GM21717 (cell line): ENCODE results near the gene EMP1.

ENCODE experiments used
- ATAC-seq: cut with Tn5 transposase; IDR thresholded peaks from one replicate; pipeline ENCODE4 v1.9.1; 2021; ENCODE audit warnings: mild to moderate bottlenecking, moderate library complexity; ENCODE audit not compliant: unreplicated experiment

The EMP1 gene

GRCh38 chr12:13195250-13195649 lies 1.3 kb upstream of the EMP1 start:
- ATAC-seq, result no peak

DNA sequence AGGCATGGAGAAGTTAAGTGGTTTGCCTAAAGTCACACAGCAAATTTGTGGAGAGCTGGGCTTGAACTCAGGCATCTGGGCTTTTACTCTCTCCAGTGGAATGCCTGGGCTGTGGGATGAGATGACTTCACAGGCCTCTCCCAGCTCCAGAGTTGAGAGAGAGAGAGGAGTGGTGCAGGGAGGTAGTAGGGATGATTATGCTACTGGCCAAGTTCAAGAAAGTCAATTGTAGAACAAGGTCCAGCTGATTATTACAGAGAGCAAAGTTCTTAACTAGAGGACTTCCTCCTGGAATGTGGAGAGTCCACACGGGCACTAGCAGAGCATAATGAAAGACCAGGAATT lies 769 bp upstream of the EMP1 start:
- no peak for ATAC-seq

- no peak for ATAC-seq
These were observed 506 bp downstream of the EMP1 start for GRCh38 chr12:13197032-13197431.

DNA sequence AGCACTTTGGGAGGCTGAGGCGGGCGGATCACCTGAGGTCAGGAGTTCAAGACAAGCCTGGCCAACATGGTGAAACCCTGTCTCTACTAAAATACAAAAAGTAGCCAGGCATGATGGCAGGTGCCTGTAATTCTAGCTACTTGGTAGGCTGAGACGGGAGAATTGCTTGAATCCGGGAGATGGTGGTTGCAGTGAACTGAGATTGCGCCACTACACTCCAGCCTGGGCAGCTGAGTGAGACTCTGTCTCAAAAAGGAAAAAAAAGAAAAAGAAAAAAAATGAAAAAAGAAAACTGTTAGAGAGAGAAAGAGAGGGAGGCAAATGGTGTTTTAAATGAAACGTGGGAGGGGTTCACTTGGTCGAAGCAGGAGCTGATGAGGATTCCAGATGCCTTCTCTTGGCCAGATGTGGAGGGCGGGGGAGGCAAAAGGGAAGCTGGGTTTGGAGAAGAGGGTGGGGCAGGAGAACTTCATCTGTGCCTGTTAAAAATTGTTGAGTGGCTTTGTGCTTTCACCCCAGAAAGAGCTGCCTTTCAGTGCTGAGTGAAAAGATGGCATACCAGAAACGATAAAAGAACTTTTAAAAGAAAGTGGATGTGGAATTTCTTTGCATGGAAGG lies 1.1 kb downstream of the EMP1 start:
- no peak for ATAC-seq

DNA sequence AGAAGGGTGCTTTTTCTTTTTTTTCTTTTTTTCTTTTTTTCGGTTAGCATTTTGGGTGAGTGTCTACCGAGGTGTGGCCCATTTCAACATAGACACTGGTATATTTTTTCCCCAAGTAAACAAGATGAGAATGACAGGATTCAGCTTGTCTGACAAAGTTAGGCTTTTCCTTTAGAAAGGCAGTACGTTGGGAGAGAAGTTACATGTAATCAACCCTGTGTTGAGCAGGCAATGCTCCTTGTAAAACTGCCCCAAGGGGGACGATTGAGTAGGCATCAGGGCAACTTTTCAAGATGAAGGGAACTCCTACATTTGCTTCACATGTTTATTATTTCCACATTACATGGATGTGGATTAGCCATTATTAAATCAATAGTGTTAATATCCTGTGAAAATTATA lies 1.7 kb downstream of the EMP1 start:
- ATAC-seq, result no peak

- no peak for ATAC-seq
These were observed 2.4 kb downstream of the EMP1 start for GRCh38 chr12:13198876-13199275.

DNA sequence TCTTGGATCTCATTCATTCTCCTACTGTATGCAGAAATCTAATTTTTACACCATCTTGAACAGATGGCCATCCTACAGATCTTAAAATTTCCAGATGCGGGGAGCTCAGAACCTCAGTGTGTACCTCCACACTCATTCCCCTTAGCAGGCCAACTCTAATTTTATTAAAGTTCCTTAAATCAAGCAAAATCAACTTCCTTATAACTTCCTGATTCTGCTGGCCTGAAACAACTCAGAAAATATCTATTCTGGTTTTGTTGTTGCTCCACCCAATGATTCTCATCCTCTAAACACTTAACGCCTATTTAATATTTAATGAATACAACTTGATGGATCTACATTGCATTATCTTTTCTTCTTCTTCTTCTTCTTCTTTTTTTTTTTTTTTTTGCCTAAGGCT lies 3.1 kb downstream of the EMP1 start:
- ATAC-seq, result no peak

GRCh38 chr12:13200841-13201240 lies 4.3 kb downstream of the EMP1 start:
- no peak for ATAC-seq

GRCh38 chr12:13203034-13203922 lies 6.8 kb downstream of the EMP1 start:
- no peak for ATAC-seq

- ATAC-seq, result no peak
These were observed 7.9 kb downstream of the EMP1 start for GRCh38 chr12:13204428-13204827.

GRCh38 chr12:13205809-13206559 lies 9.5 kb downstream of the EMP1 start:
- no peak for ATAC-seq

- no peak for ATAC-seq
These were observed 10.0 kb downstream of the EMP1 start for GRCh38 chr12:13206560-13206897.

DNA sequence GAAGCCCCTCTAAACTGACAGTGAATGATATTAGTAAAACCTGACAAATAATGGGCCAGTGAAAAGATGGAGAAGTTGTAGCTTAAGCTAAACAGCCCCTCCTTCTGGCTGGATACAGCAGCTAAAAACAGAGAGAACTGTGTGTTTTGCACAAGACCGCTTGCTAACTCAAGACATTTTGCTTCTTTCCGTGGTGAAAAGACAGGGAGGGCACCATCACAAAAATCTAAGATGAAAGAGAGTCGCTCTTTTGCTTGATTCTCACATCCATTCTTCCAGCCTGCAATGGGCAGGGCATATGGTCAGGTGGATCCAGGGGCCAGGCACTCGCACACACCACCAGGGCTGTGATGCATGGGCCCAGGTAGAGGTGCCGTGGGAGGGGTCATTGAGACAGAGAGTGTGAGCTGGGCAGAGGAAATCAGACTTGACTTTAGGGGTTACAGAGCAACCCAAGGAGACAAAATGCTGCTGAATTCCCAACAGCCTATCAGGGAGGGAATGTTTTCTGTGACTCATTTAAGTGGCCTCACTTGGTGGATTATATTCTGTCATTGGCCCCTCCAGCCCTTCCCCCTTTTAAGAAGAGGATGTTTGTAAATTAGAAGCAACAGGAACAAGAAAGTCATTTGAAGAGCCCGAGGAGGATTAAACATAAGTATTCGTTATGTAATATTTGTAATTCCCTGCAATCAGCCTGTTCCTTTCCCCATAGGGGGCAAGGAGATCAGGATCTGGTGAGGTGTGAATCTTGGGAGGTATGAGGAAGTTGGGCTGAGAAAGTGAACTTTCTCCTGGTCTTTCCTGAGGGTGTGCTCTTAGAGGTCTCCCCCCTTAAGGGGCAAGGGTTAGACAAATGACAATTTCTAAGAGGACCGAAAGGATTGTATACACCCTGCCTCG lies 12.3 kb downstream of the EMP1 start:
- ATAC-seq, result no peak

GRCh38 chr12:13209436-13210235 lies 13.1 kb downstream of the EMP1 start:
- ATAC-seq, result no peak

DNA sequence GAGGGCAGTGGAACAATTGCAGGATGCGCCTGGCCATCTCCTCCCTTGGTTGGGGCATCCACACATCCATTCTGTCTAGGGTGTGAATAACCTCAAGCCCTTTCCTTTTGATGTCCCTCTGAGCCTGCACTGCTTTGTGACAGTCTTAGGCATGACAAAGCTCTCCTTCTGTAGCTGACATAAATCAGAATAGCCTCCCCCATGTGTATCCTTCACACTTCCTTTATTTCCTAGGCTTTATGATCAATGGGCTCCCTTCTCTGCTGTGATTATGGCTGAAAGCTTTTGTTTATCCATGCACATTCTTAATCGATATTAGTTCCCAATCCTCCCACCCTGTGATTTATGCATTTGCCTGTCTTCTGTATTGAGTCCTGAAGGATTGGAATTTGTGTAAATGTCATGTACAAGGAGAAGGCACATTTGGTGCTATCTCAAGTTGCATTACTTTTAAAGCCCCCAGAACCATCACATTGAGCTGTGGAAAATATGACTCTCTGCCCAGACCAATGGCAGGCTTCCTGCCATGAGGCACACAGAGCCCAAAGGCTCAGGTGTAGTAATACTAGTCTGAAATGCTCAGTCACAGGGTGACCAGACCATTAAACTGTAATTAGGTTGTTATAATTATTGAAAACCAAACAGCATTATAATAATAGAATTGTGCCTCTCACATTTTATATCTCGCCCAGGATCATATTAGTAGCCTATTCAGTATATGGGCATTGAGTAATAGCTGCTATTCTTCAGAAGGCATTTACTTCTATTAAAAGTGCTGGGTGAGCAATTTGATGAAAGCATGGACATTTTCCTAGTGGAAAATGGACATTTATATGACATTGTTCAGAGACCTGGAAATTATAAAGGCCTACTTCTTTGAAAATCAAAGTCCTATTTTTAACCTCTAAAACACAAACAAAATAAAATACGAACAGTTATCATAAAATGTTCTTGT lies 14.0 kb downstream of the EMP1 start:
- no peak for ATAC-seq

GRCh38 chr12:13211191-13211858 lies 14.8 kb downstream of the EMP1 start:
- ATAC-seq, result no peak

- no peak for ATAC-seq
These were observed 15.5 kb downstream of the EMP1 start for GRCh38 chr12:13211859-13212664.

DNA sequence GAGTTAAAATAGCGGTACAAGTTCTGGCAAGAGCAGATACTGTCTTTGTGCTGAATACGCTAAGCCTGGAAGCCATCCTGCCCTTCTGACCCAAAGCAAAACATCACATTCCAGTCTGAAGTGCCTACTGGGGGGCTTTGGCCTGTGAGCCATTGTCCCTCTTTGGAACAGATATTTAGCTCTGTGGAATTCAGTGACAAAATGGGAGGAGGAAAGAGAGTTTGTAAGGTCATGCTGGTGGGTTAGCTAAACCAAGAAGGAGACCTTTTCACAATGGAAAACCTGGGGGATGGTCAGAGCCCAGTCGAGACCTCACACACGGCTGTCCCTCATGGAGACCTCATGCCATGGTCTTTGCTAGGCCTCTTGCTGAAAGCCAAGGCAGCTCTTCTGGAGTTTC lies 18.5 kb downstream of the EMP1 start:
- ATAC-seq, result no peak
